WI38 (cell line): Measurements from ENCODE around the gene CD200R1.

Experiments
- H3K4me3 ChIP-seq: 2 replicates; pipeline ENCODE4 v1.5.1; 2011; ENCODE audit warnings: low read depth, mild to moderate bottlenecking, control low read depth, low read length
- TF ChIP-seq, protein P1 (sequence below): IDR thresholded peaks from 2 replicates; pipeline ENCODE4 v1.5.1; 2012; ENCODE audit warnings: low read depth, mild to moderate bottlenecking, control low read depth, low read length

CD200R1 gene

DNA sequence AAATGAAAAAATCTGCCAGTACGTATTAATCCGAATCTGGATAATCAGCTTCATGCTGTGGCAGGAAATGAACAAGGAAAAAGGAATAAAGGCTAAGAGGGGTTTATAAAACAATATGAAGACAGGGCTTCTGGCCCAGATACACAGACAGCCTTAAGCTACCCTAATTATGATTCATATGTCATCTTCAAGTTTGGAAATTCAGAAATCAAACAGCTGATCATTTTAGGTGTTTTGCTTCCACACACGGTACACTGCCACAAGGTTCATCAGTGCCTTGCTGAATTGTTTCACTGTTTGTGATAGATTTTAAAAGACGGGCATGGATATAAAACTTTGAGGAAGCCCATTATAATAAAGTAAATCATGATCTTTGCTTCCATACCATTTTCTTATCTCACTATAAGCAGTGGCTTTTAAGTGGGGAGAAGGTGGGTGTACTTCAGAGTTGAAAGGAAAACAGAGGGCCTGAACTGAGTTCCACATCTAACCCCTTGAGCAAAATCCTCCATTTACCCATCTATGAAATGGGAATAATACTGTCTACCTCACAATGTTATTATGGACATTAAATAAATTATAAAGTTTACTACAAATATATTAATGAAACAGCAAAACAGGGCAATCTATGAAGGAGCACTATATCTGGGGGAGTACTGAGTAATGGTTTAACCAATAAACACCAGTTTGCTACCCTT, 31.6 kb upstream of the CD200R1 start:
- TF ChIP-seq, protein P1, sequence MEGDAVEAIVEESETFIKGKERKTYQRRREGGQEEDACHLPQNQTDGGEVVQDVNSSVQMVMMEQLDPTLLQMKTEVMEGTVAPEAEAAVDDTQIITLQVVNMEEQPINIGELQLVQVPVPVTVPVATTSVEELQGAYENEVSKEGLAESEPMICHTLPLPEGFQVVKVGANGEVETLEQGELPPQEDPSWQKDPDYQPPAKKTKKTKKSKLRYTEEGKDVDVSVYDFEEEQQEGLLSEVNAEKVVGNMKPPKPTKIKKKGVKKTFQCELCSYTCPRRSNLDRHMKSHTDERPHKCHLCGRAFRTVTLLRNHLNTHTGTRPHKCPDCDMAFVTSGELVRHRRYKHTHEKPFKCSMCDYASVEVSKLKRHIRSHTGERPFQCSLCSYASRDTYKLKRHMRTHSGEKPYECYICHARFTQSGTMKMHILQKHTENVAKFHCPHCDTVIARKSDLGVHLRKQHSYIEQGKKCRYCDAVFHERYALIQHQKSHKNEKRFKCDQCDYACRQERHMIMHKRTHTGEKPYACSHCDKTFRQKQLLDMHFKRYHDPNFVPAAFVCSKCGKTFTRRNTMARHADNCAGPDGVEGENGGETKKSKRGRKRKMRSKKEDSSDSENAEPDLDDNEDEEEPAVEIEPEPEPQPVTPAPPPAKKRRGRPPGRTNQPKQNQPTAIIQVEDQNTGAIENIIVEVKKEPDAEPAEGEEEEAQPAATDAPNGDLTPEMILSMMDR = no peak

DNA sequence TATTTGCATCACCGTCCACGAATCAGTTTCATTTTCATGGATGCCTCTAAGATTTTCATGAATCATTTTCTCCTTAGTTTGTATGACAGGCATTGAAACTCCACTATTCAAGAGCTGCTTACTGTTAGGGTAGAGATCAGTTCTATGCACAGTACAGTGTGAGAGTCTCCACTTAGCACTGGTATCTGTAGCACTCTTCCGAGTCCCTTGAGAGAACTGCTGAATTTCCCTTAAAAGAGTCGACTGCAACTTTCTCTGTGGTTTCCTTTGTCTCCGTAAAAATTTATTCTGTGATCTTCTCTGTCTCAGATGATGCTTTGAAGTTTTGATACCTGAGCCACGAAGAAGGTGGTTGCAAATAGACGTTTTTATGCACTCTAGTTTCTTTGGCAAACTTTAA, 30.7 kb upstream of the CD200R1 start:
- H3K4me3 ChIP-seq = no peak overlapping the region
- TF ChIP-seq, protein P1 = no peak

More for the DNA sequence above, 31.6 kb upstream of the CD200R1 start:
- no peak overlapping the region for H3K4me3 ChIP-seq

DNA sequence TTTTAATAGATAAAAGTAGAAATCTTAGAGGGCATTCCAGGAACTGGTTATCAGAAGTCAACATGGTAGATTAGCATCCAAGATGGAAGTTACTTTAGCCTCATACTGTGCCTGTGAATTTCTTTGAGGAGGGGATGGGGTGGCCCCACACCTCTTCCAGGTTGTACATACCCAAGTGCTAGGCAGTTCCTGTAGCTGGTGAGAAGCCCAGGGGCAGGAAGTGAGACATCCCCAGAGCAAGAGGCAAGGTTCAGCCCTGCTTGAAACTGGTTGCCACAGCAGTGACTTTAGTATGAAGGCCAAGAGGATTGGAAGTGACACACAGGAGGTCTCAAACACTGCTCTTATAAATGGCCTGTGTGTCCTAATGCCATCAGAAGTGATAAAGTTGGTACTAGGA, 27.8 kb upstream of the CD200R1 start:
- TF ChIP-seq, protein P1 = no peak

DNA sequence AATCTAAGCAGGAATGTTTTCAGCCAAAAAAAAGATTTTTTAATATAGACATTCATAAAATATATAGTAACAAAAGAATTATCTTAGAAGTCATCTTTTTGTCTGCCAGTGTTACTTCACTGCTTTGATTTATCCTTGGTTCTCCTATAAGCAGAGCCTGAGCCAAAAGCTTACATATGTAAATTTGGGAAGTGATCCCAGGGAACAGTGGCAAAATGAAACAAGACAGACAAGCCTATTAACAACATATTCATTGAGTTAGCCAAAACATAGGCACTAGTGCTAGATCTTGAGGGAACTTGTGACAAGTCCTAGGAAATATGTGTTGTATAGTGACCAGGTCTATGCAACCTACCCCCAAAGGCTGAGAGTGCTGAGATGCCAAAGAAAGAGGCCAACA, 27.1 kb upstream of the CD200R1 start:
- H3K4me3 ChIP-seq = no peak overlapping the region
- TF ChIP-seq, protein P1 = no peak

More for the DNA sequence above, 27.8 kb upstream of the CD200R1 start:
- no peak overlapping the region for H3K4me3 ChIP-seq

DNA sequence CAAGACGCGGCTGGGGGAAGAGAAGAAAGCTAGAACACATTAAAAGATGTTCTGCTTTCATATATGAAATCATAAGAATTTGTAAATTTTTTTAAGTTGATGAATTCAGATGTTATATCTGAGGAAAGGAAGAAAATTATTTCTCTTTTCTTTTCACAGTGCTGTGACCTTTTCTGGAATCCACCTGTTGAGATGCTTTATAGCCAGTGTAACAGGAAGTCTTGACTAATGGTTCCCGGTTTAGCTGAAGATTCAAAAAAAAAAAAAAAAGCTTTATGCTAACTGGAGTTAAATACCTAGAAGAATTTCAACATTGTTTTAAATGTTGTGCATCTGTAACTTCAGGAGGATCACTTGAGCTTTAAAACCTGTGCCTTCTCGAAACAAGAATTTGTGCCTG, 25.8 kb upstream of the CD200R1 start:
- H3K4me3 ChIP-seq = no peak overlapping the region
- TF ChIP-seq, protein P1 = no peak

DNA sequence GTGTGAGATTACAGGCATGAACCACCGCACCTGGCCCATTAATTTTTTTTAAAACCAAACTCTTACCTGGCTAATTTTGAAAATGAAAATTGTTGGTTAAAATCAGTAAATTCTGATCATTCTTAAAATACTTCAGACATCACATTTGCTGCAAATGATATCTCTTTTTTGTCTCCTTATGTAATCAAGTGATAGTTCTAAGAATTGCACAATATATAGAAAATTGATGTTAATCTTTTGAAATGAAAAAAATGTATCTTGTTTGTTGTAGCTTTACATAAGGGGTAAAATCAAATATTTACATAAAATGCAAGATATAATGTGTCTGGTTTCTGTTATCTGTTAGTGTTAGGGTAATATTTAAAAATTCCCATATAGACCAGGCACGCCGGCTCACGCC, 20.9 kb upstream of the CD200R1 start:
- H3K4me3 ChIP-seq = no peak overlapping the region

More for the DNA sequence above, 20.9 kb upstream of the CD200R1 start:
- TF ChIP-seq, protein P1 = no peak
